IMR-90 (cell line): ENCODE data around the gene LRRC36.

Source experiments
- BHLHE40 ChIP-seq: fragments of 150-350 bp; IDR thresholded peaks from 2 replicates; pipeline ENCODE4 v1.6.1; 2016; ENCODE audit warnings: mild to moderate bottlenecking, low read depth, low read length
- CEBPB ChIP-seq: IDR thresholded peaks from 2 replicates; pipeline ENCODE4 v1.6.1; 2012; ENCODE audit warnings: low read depth, low read length, improper control_type of control experiment
- FOS ChIP-seq: fragments of 150-350 bp; IDR thresholded peaks from 2 replicates; pipeline ENCODE4 v1.6.1; 2016; ENCODE audit warnings: low read depth, low read length
- MAFK ChIP-seq: IDR thresholded peaks from 2 replicates; pipeline ENCODE4 v1.6.1; 2012; ENCODE audit warnings: low read depth, low read length, improper control_type of control experiment
- MAZ ChIP-seq: IDR thresholded peaks from 2 replicates; pipeline ENCODE4 v1.6.1; 2012; ENCODE audit warnings: low read depth, mild to moderate bottlenecking, low read length, improper control_type of control experiment, moderate library complexity, borderline replicate concordance
- MXI1 ChIP-seq: IDR thresholded peaks from 2 replicates; pipeline ENCODE4 v1.6.1; 2012; ENCODE audit warnings: low read depth, mild to moderate bottlenecking, low read length, moderate library complexity, borderline replicate concordance
- POLR2A ChIP-seq: IDR thresholded peaks from 2 replicates; pipeline ENCODE4 v1.6.1; 2012; ENCODE audit warnings: mild to moderate bottlenecking, low read depth, low read length
- RAD21 ChIP-seq: IDR thresholded peaks from 2 replicates; pipeline ENCODE4 v1.6.1; 2012; ENCODE audit warnings: low read length, improper control_type of control experiment
- RCOR1 ChIP-seq: IDR thresholded peaks from 2 replicates; pipeline ENCODE4 v1.6.1; 2012; ENCODE audit warnings: mild to moderate bottlenecking, low read length, improper control_type of control experiment; ENCODE audit not compliant: insufficient replicate concordance
- RFX5 ChIP-seq: IDR thresholded peaks from 2 replicates; pipeline ENCODE4 v1.8.0; 2012; ENCODE audit warnings: low read depth, mild to moderate bottlenecking, low read length, moderate library complexity
- SMC3 ChIP-seq: fragments of 150-350 bp; IDR thresholded peaks from 2 replicates; pipeline ENCODE4 v1.6.1; 2016; ENCODE audit warnings: low read depth, mild to moderate bottlenecking, antibody characterized with exemption, low read length, moderate library complexity
- TF ChIP-seq, protein P1 (sequence below): conservative IDR thresholded peaks from 2 replicates; pipeline ENCODE4 v1.5.1; 2012; ENCODE audit warnings: mild to moderate bottlenecking, low read depth, low read length, improper control_type of control experiment
- TF ChIP-seq, protein P2 (sequence below): fragments of 150-350 bp; IDR thresholded peaks from 2 replicates; pipeline ENCODE4 v1.6.1; 2017; ENCODE audit warnings: mild to moderate bottlenecking, antibody characterized with exemption, low read length, low read depth

GRCh38 chr16:67305216-67306071 is 21.2 kb upstream of the LRRC36 start:
- TF ChIP-seq SMC3 (no peak), BHLHE40 (no peak), POLR2A (no peak), CEBPB (no peak), RCOR1 (no peak), MAZ (no peak), FOS (no peak), RFX5 (no peak), MAFK (no peak), RAD21 (no peak), MXI1 (no peak)
- TF ChIP-seq, protein P1, sequence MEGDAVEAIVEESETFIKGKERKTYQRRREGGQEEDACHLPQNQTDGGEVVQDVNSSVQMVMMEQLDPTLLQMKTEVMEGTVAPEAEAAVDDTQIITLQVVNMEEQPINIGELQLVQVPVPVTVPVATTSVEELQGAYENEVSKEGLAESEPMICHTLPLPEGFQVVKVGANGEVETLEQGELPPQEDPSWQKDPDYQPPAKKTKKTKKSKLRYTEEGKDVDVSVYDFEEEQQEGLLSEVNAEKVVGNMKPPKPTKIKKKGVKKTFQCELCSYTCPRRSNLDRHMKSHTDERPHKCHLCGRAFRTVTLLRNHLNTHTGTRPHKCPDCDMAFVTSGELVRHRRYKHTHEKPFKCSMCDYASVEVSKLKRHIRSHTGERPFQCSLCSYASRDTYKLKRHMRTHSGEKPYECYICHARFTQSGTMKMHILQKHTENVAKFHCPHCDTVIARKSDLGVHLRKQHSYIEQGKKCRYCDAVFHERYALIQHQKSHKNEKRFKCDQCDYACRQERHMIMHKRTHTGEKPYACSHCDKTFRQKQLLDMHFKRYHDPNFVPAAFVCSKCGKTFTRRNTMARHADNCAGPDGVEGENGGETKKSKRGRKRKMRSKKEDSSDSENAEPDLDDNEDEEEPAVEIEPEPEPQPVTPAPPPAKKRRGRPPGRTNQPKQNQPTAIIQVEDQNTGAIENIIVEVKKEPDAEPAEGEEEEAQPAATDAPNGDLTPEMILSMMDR = no peak
- TF ChIP-seq, protein P2, sequence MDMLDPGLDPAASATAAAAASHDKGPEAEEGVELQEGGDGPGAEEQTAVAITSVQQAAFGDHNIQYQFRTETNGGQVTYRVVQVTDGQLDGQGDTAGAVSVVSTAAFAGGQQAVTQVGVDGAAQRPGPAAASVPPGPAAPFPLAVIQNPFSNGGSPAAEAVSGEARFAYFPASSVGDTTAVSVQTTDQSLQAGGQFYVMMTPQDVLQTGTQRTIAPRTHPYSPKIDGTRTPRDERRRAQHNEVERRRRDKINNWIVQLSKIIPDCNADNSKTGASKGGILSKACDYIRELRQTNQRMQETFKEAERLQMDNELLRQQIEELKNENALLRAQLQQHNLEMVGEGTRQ = no peak
